CD14-positive monocyte (primary cell): Measurements from ENCODE around the gene OVOL3. TPM values are rescaled to one million over a fixed set of nuclear protein-coding genes. Genes with fewer than 3 reads are reported as not detected.

Source experiments
- DNase-seq, 3 donors: peaks; one replicate each; pipeline ENCODE4 v3.0.0-alpha.2; 2011 to 2022
- H2AFZ ChIP-seq: 2 replicates; pipeline ENCODE4 v1.6.0; 2012; ENCODE audit warnings: mild to moderate bottlenecking, low read depth, low read length, inconsistent platforms; ENCODE audit not compliant: insufficient read depth, poor library complexity, severe bottlenecking
- H3K27ac ChIP-seq, 2 donors: 1 replicate in 1 of 2; 2 replicates in 1 of 2; pipeline ENCODE4 v1.5.1; 2012 to 2013; ENCODE audit warnings: low read length in 2 of 2, control low read depth in 1 of 2, inconsistent platforms in 1 of 2, low read depth in 1 of 2, mild to moderate bottlenecking in 1 of 2
- H3K27me3 ChIP-seq, 2 donors: one replicate each; pipeline versions ENCODE4 v1.6.0 to v1.6.1; 2011 to 2013; ENCODE audit warnings: low read length in 2 of 2; ENCODE audit not compliant: control insufficient read depth in 2 of 2, insufficient read depth in 2 of 2
- H3K36me3 ChIP-seq, 2 donors: replicated peaks in 1 of 2; 1 replicate in 1 of 2; 2 replicates in 1 of 2; pipeline versions ENCODE4 v1.5.1 to v1.6.1; 2012 to 2013; ENCODE audit warnings: low read length in 2 of 2, control low read depth in 1 of 2, inconsistent platforms in 1 of 2, mild to moderate bottlenecking in 1 of 2; ENCODE audit not compliant: insufficient read depth in 2 of 2, control insufficient read depth in 1 of 2
- H3K4me1 ChIP-seq, 2 donors: 1 replicate in 1 of 2; 2 replicates in 1 of 2; pipeline versions ENCODE4 v1.5.1 to v1.6.1; 2012 to 2013; ENCODE audit warnings: low read length in 2 of 2, control low read depth in 1 of 2, inconsistent platforms in 1 of 2, mild to moderate bottlenecking in 1 of 2, moderate library complexity in 1 of 2; ENCODE audit not compliant: insufficient read depth in 2 of 2, control insufficient read depth in 1 of 2
- H3K4me2 ChIP-seq: replicated peaks from 2 replicates; pipeline ENCODE3; 2012; ENCODE audit warnings: low read length, moderate library complexity, mild to moderate bottlenecking; ENCODE audit not compliant: poor library complexity, severe bottlenecking; ENCODE audit errors: extremely low read depth
- H3K4me3 ChIP-seq, 3 experiments: fragments of 200-600 bp in 1 of 3; sonication (generic) in 1 of 3; replicated peaks in 1 of 3; 1 replicate in 2 of 3; 2 replicates in 1 of 3; pipeline ENCODE4 v1.5.1; 2011 to 2013; ENCODE audit warnings: low read length in 3 of 3, mild to moderate bottlenecking in 3 of 3, control low read depth in 2 of 3, low read depth in 2 of 3, inconsistent platforms in 1 of 3, moderate library complexity in 1 of 3
- H3K79me2 ChIP-seq: 2 replicates; pipeline ENCODE4 v1.6.0; 2012; ENCODE audit warnings: mild to moderate bottlenecking, control low read depth, inconsistent platforms, low read length, moderate library complexity; ENCODE audit not compliant: insufficient read depth
- H3K9ac ChIP-seq: 2 replicates; pipeline ENCODE4 v1.6.0; 2017; ENCODE audit warnings: low read length, mild to moderate bottlenecking; ENCODE audit not compliant: insufficient read depth, poor library complexity, severe bottlenecking
- H3K9me3 ChIP-seq, 2 donors: replicated peaks in 1 of 2; 1 replicate in 1 of 2; 2 replicates in 1 of 2; pipeline versions ENCODE4 v1.5.1 to v1.6.1; 2012 to 2013; ENCODE audit warnings: low read length in 2 of 2, control low read depth in 1 of 2; ENCODE audit not compliant: control insufficient read depth in 1 of 2, insufficient read depth in 1 of 2
- H4K20me1 ChIP-seq: 2 replicates; pipeline ENCODE4 v1.6.0; 2012; ENCODE audit warnings: mild to moderate bottlenecking, low read length, control low read depth, moderate library complexity; ENCODE audit not compliant: insufficient read depth
- H3K27ac Mint-ChIP-seq, 7 donors: one replicate each; pipeline ENCODE4 v1.8.0; 2020; ENCODE audit warnings: mild to moderate bottlenecking in 7 of 7, mixed read lengths in 7 of 7, moderate library complexity in 6 of 7, inconsistent platforms in 2 of 7
- H3K27me3 Mint-ChIP-seq, 3 donors: one replicate each; pipeline ENCODE4 v1.8.0; 2021 to 2022; ENCODE audit warnings: low read depth in 3 of 3, mild to moderate bottlenecking in 3 of 3, mixed read lengths in 3 of 3, moderate library complexity in 3 of 3, inconsistent platforms in 1 of 3
- H3K36me3 Mint-ChIP-seq, 2 donors: one replicate each; pipeline ENCODE4 v1.8.0; 2020; ENCODE audit warnings: mixed read lengths in 2 of 2, inconsistent platforms in 1 of 2, mild to moderate bottlenecking in 1 of 2
- H3K4me1 Mint-ChIP-seq: one replicate; pipeline ENCODE4 v1.8.0; 2020; ENCODE audit warnings: mild to moderate bottlenecking, mixed read lengths
- H3K4me3 Mint-ChIP-seq, 2 donors: one replicate each; pipeline ENCODE4 v1.8.0; 2020; ENCODE audit warnings: mild to moderate bottlenecking in 2 of 2, mixed read lengths in 2 of 2, moderate library complexity in 1 of 2
- H3K9me3 Mint-ChIP-seq, 7 donors: one replicate each; pipeline ENCODE4 v1.8.0; 2020 to 2022; ENCODE audit warnings: mixed read lengths in 7 of 7, mild to moderate bottlenecking in 6 of 7, moderate library complexity in 6 of 7, inconsistent platforms in 2 of 7
- CTCF ChIP-seq: fragments of 200-600 bp; IDR thresholded peaks from one replicate; pipeline ENCODE4 v1.8.0; 2022; ENCODE audit warnings: antibody characterized with exemption, mild to moderate bottlenecking
- WGBS: methylation state at CpG from one replicate; pipeline ENCODE4 v1.1.5; 2013; ENCODE audit warnings: missing lambda C conversion rate; ENCODE audit not compliant: insufficient coverage; 5-methylcytosine and 5-hydroxymethylcytosine counted together
- intact Hi-C, 2 donors: fragments of 100-400 bp; cut with micrococcal nuclease; formaldehyde crosslinking; loops; one replicate each; pipeline versions ENCODE4 v1.15.0 to v1.15.1; 2023
- polyA plus RNA-seq, 3 donors: library from polyadenylated mRNA; depleted of rRNA in 1 of 3; unstranded in 2 of 3; stranded (reverse) in 1 of 3; fragments of 300-500 nt in 2 of 3; fragments of >200 nt in 1 of 3; fragmentation: Illumina TruSeq in 2 of 3; gene quantifications; 1 replicate in 2 of 3; 2 replicates in 1 of 3; pipeline ENCODE4 v1.2.3, GENCODE V29; 2012 to 2021

The OVOL3 gene
- polyA plus RNA-seq, 3 donors: not detected

GRCh38 chr19:36084231-36085009 is 26.5 kb upstream of the OVOL3 start:
- no peak for TF ChIP-seq CTCF
- Mint-ChIP-seq H3K27me3 (peaks cover 0 to 5% (median 0%) of the 10 kb centered on the region in 3 donors), H3K36me3 (peaks cover 60 to 93% of the 10 kb centered on the region in 2 donors), H3K9me3 (no peaks in the 10 kb centered on the region), H3K4me1 (no peaks in the 10 kb centered on the region), H3K27ac (peak overlapping the region in 3 of 7 donors; percentile 11 to 66 (median 40)), H3K4me3 (no peak overlapping the region)
- Histone ChIP-seq H3K4me2 (no peak overlapping the region), H3K9ac (no peak overlapping the region), H3K9me3 (no peaks in the 10 kb centered on the region), H3K79me2 (no peaks in the 10 kb centered on the region), H3K4me1 (no peaks in the 10 kb centered on the region), H4K20me1 (no peaks in the 10 kb centered on the region), H3K27ac (no peak overlapping the region), H3K27me3 (no peaks in the 10 kb centered on the region), H2AFZ (no peak overlapping the region), H3K36me3 (peaks cover 55 to 83% of the 10 kb centered on the region in 2 donors), H3K4me3 (no peak overlapping the region)
- intact Hi-C loops: no loop called here
- no peak for DNase-seq
- over 99% methylated on average over 11 of the region's 12 CpGs for WGBS

- H3K36me3 Mint-ChIP-seq: peaks cover 65 to 96% of the 10 kb centered on the region in 2 donors
- H3K4me1 Mint-ChIP-seq: no peaks in the 10 kb centered on the region
- H3K27ac Mint-ChIP-seq: no peak overlapping the region
- no peaks in the 10 kb centered on the region for H4K20me1 ChIP-seq
- no peak for DNase-seq
- H2AFZ ChIP-seq: no peak overlapping the region
- H3K27ac ChIP-seq: no peak overlapping the region
- no peak overlapping the region for H3K4me3 ChIP-seq
- no peak overlapping the region for H3K4me3 Mint-ChIP-seq
- H3K9me3 Mint-ChIP-seq: no peaks in the 10 kb centered on the region
- TF ChIP-seq CTCF: no peak
- H3K9me3 ChIP-seq: no peaks in the 10 kb centered on the region
- H3K9ac ChIP-seq: no peak overlapping the region
- H3K27me3 Mint-ChIP-seq: peaks cover 0 to 6% (median 0%) of the 10 kb centered on the region in 3 donors
- H3K4me1 ChIP-seq: no peaks in the 10 kb centered on the region
- H3K79me2 ChIP-seq: no peaks in the 10 kb centered on the region
- H3K27me3 ChIP-seq: no peaks in the 10 kb centered on the region
- H3K36me3 ChIP-seq: peaks cover 66 to 91% of the 10 kb centered on the region in 2 donors
- H3K4me2 ChIP-seq: no peak overlapping the region
- WGBS: 94% methylated on average over 8 of the region's 9 CpGs
- intact Hi-C loops: no loop called here
Observed at GRCh38 chr19:36086326-36086725, 24.6 kb upstream of the OVOL3 start.
